Neutrophil (primary cell): Measurements from ENCODE around the gene MMD.
"Not testable (repeated sequence)": the region's sequence is repeated elsewhere in the genome, so short reads cannot be mapped to it uniquely, and the experiment has no call there.

ENCODE experiments used
- H3K27ac ChIP-seq: fragments of 200-600 bp; sonication (generic); 2 replicates; pipeline ENCODE4 v1.5.1; 2016; ENCODE audit warnings: mild to moderate bottlenecking, moderate library complexity
- H3K27me3 ChIP-seq: fragments of 200-600 bp; sonication (generic); 2 replicates; pipeline ENCODE4 v1.6.0; 2016; ENCODE audit warnings: mild to moderate bottlenecking
- H3K36me3 ChIP-seq: fragments of 200-600 bp; sonication (generic); 2 replicates; pipeline ENCODE4 v1.5.1; 2017
- H3K4me1 ChIP-seq, 2 experiments: fragments of 200-600 bp in 1 of 2; sonication (generic) in 1 of 2; 1 replicate in 1 of 2; 2 replicates in 1 of 2; pipeline versions ENCODE4 v1.5.1 to v1.6.1; 2013 to 2016; ENCODE audit warnings: low read depth in 1 of 2, low read length in 1 of 2, mild to moderate bottlenecking in 1 of 2, moderate library complexity in 1 of 2; ENCODE audit not compliant: control insufficient read depth in 1 of 2, insufficient read depth in 1 of 2
- H3K4me3 ChIP-seq, 2 experiments: fragments of 200-600 bp in 1 of 2; sonication (generic) in 1 of 2; 1 replicate in 1 of 2; 2 replicates in 1 of 2; pipeline ENCODE4 v1.5.1; 2013 to 2016; ENCODE audit warnings: low read depth in 1 of 2, low read length in 1 of 2, mild to moderate bottlenecking in 1 of 2, moderate library complexity in 1 of 2
- H3K9me3 ChIP-seq: fragments of 200-600 bp; sonication (generic); 2 replicates; pipeline ENCODE4 v1.5.1; 2016
- TF ChIP-seq, protein P1 (sequence below): fragments of 200-600 bp; sonication (generic); IDR thresholded peaks from 2 replicates; pipeline ENCODE4 v1.5.1; 2016; ENCODE audit warnings: antibody characterized with exemption

The MMD gene

DNA sequence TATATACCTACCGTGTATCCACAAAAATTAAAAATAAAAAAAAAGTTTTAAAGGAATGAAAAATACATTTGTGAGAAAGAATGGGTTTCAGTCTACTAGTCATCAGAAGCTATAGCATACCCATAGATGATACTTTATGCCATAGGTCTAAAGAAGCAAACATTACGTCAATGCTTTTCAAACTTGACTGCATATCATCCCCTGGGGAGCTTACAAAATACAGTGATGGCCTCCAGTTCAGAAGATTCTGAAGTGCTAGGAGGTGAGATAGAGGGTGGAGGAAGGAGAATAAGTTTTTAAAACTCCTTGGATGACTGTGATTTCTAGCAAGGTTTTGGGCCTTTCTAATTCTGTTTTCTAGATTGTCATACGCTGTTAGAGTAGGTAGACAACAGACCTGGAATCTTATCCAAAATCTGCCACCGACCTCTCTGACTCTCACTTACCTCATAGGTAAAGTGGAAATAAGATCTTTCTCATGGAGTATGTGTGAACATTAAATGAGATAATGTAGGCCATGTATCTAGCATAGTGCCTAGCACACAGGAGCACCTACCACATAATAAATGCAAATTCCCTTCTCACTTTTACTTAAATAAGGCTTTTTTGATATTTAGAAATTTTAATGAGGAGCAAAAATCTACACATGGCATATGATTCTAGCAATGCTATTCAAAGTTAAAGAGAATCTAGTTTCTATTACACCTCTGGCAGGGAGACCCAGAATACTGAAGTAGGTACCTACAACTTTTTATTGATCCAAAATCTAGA, 12.4 kb downstream of the MMD start:
- Histone ChIP-seq H3K36me3 (peaks cover 15% of the 10 kb centered on the region), H3K4me3 (no peak overlapping the region), H3K27ac (no peak overlapping the region), H3K4me1 (no peaks in the 10 kb centered on the region), H3K27me3 (no peaks in the 10 kb centered on the region), H3K9me3 (no peaks in the 10 kb centered on the region)
- TF ChIP-seq, protein P1, sequence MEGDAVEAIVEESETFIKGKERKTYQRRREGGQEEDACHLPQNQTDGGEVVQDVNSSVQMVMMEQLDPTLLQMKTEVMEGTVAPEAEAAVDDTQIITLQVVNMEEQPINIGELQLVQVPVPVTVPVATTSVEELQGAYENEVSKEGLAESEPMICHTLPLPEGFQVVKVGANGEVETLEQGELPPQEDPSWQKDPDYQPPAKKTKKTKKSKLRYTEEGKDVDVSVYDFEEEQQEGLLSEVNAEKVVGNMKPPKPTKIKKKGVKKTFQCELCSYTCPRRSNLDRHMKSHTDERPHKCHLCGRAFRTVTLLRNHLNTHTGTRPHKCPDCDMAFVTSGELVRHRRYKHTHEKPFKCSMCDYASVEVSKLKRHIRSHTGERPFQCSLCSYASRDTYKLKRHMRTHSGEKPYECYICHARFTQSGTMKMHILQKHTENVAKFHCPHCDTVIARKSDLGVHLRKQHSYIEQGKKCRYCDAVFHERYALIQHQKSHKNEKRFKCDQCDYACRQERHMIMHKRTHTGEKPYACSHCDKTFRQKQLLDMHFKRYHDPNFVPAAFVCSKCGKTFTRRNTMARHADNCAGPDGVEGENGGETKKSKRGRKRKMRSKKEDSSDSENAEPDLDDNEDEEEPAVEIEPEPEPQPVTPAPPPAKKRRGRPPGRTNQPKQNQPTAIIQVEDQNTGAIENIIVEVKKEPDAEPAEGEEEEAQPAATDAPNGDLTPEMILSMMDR: no peak

DNA sequence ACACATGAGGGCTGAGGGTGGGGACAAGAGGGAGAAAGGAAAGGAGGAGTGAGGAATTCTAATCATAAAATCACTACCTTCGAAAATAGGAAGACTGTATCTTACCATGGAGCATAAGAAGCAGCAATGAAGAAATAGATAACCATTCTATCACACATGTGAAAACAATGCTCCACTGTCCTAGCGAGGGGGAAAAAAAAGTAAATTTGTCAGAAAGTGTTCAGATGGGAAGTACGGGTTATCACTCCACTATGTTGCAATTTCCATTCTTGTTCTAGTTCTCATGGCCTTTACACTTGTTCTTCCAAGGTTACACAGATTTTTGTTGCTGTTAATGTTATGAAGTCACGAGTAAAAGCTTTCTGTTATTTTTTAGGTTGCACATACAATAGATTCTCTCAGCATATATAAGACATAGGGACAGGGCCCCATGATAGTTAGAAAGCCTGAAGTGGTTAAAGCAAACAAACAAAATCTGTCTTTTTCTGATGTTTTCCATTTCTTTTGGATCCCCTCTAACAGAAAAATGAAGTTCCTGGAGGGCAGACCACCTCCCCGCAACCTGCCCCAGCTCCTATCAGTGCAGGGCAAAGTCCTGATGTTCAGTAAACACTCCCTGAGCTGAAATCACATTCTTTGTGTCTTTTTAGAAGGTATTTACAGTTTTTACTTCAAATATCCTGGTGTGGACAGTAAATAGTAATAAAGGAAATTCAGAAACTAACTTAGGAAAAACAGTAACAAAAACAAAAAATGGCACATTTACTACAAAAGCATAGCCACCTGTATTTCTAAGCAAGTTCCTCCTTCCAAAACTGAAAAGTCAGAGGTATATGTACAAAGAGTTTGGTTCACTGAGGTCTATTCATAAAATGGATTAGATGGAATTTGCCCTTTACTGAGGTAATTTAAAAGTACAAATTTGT, 13.7 kb downstream of the MMD start:
- Histone ChIP-seq H3K4me3 (no peak overlapping the region), H3K9me3 (no peaks in the 10 kb centered on the region), H3K27ac (no peak overlapping the region), H3K27me3 (no peaks in the 10 kb centered on the region), H3K4me1 (no peaks in the 10 kb centered on the region), H3K36me3 (peaks cover 15% of the 10 kb centered on the region)
- TF ChIP-seq, protein P1: no peak

DNA sequence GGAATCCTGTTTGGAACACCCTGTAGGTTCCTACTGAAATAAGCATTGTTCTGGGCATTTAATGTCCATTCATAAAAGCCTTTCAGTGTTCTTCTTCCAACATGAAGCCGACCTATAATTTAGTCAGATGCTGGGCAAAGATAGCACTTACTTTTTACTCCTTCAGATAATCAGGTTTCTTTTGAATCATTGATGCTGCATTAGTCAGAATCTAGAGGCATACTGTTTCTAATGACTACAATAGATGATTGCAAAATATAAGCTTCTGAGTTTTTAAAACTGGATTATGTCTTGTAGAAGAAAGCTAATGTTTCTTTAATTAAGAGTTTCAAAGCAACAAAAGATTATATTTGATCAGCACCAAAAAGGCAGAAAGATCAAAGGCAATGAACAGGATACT, 16.0 kb downstream of the MMD start:
- TF ChIP-seq, protein P1: no peak
- Histone ChIP-seq H3K27me3 (no peaks in the 10 kb centered on the region), H3K36me3 (peaks cover 7% of the 10 kb centered on the region), H3K4me1 (no peaks in the 10 kb centered on the region), H3K9me3 (no peaks in the 10 kb centered on the region), H3K27ac (no peak overlapping the region), H3K4me3 (no peak overlapping the region)

DNA sequence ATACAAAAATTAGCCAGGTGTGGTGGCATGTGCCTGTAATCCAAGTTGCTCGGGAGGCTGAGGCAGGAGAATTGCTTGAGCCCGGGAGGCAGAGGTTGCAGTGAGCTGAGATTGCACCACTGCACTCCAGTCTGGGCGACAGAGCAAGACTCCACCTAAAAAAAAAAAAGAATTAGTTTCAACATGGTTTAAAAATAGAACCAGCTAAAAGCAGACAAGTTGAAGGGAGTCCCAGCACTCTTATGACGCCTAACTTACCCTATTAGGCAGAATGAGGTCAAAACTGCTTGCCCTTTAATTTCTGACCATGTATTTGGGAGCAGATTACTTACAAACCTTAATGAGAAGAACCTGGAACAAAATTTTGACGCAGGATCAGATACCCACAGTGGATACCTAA, 17.4 kb downstream of the MMD start:
- H3K4me3 ChIP-seq, H3K27ac ChIP-seq, H3K36me3 ChIP-seq, H3K27me3 ChIP-seq, H3K4me1 ChIP-seq, H3K9me3 ChIP-seq: not testable (repeated sequence)

DNA sequence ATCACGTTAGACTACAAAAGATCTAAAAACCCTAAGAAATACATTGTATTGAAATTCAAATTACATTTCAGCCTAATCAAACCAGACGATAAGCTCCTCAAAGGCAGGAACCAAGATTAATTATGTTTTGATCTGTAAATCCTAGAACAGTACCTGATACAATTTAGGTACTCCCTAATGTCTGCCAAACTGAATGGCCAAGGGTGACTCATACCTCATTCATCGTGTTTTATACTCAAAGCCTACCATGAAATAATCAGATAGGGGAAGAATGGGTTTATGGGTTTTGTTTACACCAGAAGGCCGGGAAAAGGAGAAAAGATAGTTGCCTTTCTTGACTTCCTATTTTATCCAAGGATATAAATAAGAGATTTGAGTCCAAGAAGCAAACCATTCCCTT, 19.3 kb downstream of the MMD start:
- no peak overlapping the region for H3K27ac ChIP-seq
- H3K27me3 ChIP-seq: no peaks in the 10 kb centered on the region
- peaks cover 4% of the 10 kb centered on the region for H3K36me3 ChIP-seq
- no peaks in the 10 kb centered on the region for H3K9me3 ChIP-seq
- no peak overlapping the region for H3K4me3 ChIP-seq
- no peaks in the 10 kb centered on the region for H3K4me1 ChIP-seq
- TF ChIP-seq, protein P1: no peak

DNA sequence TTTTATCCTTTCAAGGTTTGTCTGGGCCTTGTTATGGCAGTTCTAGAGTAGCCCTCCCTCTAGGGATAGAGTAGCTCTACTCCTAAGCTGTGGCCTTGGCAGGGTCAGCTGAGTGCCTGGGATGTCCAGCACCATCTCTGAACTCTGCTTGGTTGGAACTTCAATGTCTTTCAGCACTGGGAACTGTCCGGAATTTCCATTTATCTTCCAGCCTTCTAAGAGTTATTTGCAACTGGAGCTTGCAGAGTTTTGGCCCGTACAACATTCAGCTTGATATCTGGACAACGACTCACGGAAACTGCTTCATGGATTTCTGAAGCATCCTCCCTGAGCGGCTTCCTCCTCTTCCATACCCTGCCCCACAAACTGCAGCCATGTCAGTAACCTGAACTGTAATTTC, 22.9 kb downstream of the MMD start:
- H3K36me3 ChIP-seq: peaks cover 9% of the 10 kb centered on the region
- H3K4me1 ChIP-seq: no peaks in the 10 kb centered on the region

More for the DNA sequence above, 22.9 kb downstream of the MMD start:
- Histone ChIP-seq H3K27me3 (no peaks in the 10 kb centered on the region), H3K4me3 (no peak overlapping the region), H3K27ac (no peak overlapping the region), H3K9me3 (no peaks in the 10 kb centered on the region)
- TF ChIP-seq, protein P1: no peak
